ENCODE measurements around the gene SCN5A.

GRCh38 chr3:38657369-38657768, 7.9 kb upstream of the SCN5A start:
- TF ChIP-seq POU6F1 (CRISPR knock-in tag; IDR thresholded peaks at IDR 0.05; ENCODE audit: borderline replicate concordance, low read depth) (no peak), PATZ1 (CRISPR knock-in tag; IDR thresholded peaks at IDR 0.05; ENCODE audit: borderline replicate concordance) (no peak), RARB (CRISPR knock-in tag; IDR thresholded peaks at IDR 0.05) (no peak), ISL1 (CRISPR knock-in tag; IDR thresholded peaks at IDR 0.05) (no peak), TSHZ2 (CRISPR knock-in tag; IDR thresholded peaks at IDR 0.05) (no peak), OSR1 (CRISPR knock-in tag; IDR thresholded peaks at IDR 0.05) (no peak)

Data from SK-N-SH treated with all-trans-retinoic acid at 6 μM for 48 hours (cell line).